Fibroblast of lung (primary cell): ENCODE measurements around the gene ACTN1. TPM values are rescaled to one million over a fixed set of nuclear protein-coding genes. Genes with fewer than 3 reads are reported as not detected.
A peak's percentile ranks its signal among the peaks of the same experiment; 100 is the strongest.

ENCODE experiments used
- DNase-seq, 2 donors: peaks; one replicate each; pipeline versions ENCODE4 v3.0.0 to v3.0.0-alpha.2; 2010; ENCODE audit warnings: low read depth in 2 of 2
- H2AFZ ChIP-seq: 2 replicates; pipeline ENCODE4 v1.5.1; 2012; ENCODE audit warnings: low read length, control low read depth, inconsistent platforms
- H3K27ac ChIP-seq: 2 replicates; pipeline ENCODE4 v1.5.1; 2011; ENCODE audit warnings: low read length, control low read depth; ENCODE audit not compliant: insufficient read depth
- H3K27me3 ChIP-seq: 2 replicates; pipeline ENCODE4 v1.5.1; 2011; ENCODE audit warnings: mild to moderate bottlenecking, low read length; ENCODE audit not compliant: control insufficient read depth, insufficient read depth
- H3K36me3 ChIP-seq: 2 replicates; pipeline ENCODE4 v1.5.1; 2011; ENCODE audit warnings: low read length; ENCODE audit not compliant: control insufficient read depth, insufficient read depth
- H3K4me1 ChIP-seq: 2 replicates; pipeline ENCODE4 v1.5.1; 2011; ENCODE audit warnings: low read length; ENCODE audit not compliant: control insufficient read depth, insufficient read depth; ENCODE audit errors: extremely low read depth
- H3K4me2 ChIP-seq: 2 replicates; pipeline ENCODE4 v1.5.1; 2011; ENCODE audit warnings: low read length, control low read depth; ENCODE audit not compliant: insufficient read depth; ENCODE audit errors: extremely low read depth
- H3K4me3 ChIP-seq, 4 experiments: fragments of 200-600 bp in 1 of 4; sonication (generic) in 1 of 4; replicated peaks in 1 of 4; 2 replicates each; pipeline ENCODE4 v1.5.1; 2011 to 2016; ENCODE audit warnings: low read length in 4 of 4, low read depth in 3 of 4, mild to moderate bottlenecking in 3 of 4, control low read depth in 2 of 4, inconsistent platforms in 1 of 4, mixed read lengths in 1 of 4; ENCODE audit not compliant: insufficient read depth in 1 of 4; ENCODE audit errors: control extremely low read depth in 1 of 4
- H3K79me2 ChIP-seq: 2 replicates; pipeline ENCODE4 v1.5.1; 2012; ENCODE audit warnings: mild to moderate bottlenecking, low read length, inconsistent platforms; ENCODE audit not compliant: control insufficient read depth, insufficient read depth
- H3K9ac ChIP-seq: 2 replicates; pipeline ENCODE4 v1.5.1; 2011; ENCODE audit warnings: mild to moderate bottlenecking, low read length, control low read depth; ENCODE audit not compliant: insufficient read depth
- H3K9me3 ChIP-seq: 2 replicates; pipeline ENCODE4 v1.5.1; 2012; ENCODE audit warnings: low read depth, low read length; ENCODE audit not compliant: control insufficient read depth, insufficient read depth
- H4K20me1 ChIP-seq: 2 replicates; pipeline ENCODE4 v1.5.1; 2011; ENCODE audit warnings: low read length; ENCODE audit not compliant: control insufficient read depth, insufficient read depth; ENCODE audit errors: extremely low read depth
- EZH2 ChIP-seq: IDR thresholded peaks from 2 replicates; pipeline ENCODE4 v1.5.1; 2012; ENCODE audit warnings: low read length, control low read depth, mild to moderate bottlenecking; ENCODE audit errors: missing control alignments
- polyA plus RNA-seq, 2 donors: library from polyadenylated mRNA; depleted of rRNA in 1 of 2; stranded (reverse) in 1 of 2; unstranded in 1 of 2; fragments of >200 nt; gene quantifications; 2 replicates each; pipeline ENCODE4 v1.2.1, GENCODE V29; 2011 to 2012; ENCODE audit warnings: missing spikeins in 1 of 2
- total RNA-seq: library from RNA; depleted of rRNA; stranded (reverse); fragments of >200 nt; gene quantifications from 2 replicates; pipeline ENCODE4 v1.2.1, GENCODE V29; 2014
- TF ChIP-seq, protein P1 (sequence below), 2 donors: IDR thresholded peaks in 1 of 2; conservative IDR thresholded peaks in 1 of 2; 1 replicate in 1 of 2; 2 replicates in 1 of 2; pipeline ENCODE4 v1.5.1; 2011 to 2012; ENCODE audit warnings: low read length in 2 of 2, control low read depth in 1 of 2, inconsistent platforms in 1 of 2, low read depth in 1 of 2, mild to moderate bottlenecking in 1 of 2

The ACTN1 gene
- total and polyA plus RNA-seq, 2 donors (not counting 1 experiment from before 2014, with no cell fraction given): 254 to 729 TPM

DNA sequence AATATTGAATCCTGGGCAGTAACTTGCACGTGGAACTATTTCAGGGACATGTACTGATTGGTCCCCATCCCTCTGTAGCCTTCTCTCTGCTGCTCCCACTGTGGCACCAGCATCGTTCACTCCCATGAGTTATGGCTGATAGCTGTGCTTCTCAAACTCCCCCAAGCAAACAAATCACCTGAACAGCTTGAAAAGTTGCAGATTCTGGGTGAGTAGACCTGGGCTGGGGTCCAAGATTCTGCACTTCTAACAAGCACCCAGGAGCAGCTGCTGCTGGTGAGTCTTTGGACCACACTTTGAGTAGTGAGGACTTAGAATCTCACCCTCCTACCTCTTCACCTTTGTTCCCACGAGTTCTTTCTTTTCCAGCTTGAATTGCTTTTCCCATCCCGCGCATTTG lies 136.8 kb downstream of the ACTN1 start:
- no peak overlapping the region for H3K9ac ChIP-seq
- no peaks in the 10 kb centered on the region for H4K20me1 ChIP-seq
- H3K36me3 ChIP-seq: no peaks in the 10 kb centered on the region
- no peak overlapping the region for H2AFZ ChIP-seq
- no peak overlapping the region for H3K27ac ChIP-seq
- H3K9me3 ChIP-seq: no peaks in the 10 kb centered on the region
- H3K4me1 ChIP-seq: peaks cover 11% of the 10 kb centered on the region
- H3K27me3 ChIP-seq: no peaks in the 10 kb centered on the region
- no peak overlapping the region for H3K4me3 ChIP-seq
- TF ChIP-seq, protein P1, sequence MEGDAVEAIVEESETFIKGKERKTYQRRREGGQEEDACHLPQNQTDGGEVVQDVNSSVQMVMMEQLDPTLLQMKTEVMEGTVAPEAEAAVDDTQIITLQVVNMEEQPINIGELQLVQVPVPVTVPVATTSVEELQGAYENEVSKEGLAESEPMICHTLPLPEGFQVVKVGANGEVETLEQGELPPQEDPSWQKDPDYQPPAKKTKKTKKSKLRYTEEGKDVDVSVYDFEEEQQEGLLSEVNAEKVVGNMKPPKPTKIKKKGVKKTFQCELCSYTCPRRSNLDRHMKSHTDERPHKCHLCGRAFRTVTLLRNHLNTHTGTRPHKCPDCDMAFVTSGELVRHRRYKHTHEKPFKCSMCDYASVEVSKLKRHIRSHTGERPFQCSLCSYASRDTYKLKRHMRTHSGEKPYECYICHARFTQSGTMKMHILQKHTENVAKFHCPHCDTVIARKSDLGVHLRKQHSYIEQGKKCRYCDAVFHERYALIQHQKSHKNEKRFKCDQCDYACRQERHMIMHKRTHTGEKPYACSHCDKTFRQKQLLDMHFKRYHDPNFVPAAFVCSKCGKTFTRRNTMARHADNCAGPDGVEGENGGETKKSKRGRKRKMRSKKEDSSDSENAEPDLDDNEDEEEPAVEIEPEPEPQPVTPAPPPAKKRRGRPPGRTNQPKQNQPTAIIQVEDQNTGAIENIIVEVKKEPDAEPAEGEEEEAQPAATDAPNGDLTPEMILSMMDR (conservative IDR thresholded peaks at IDR 0.05 in 1 of 2, IDR thresholded peaks at IDR 0.05 in 1 of 2; ENCODE audit: low read depth in 1 of 2, low read length in 2 of 2): no peak
- no peak for TF ChIP-seq EZH2
- DNase-seq: peak; percentile 25 to 47
- H3K4me2 ChIP-seq: no peak overlapping the region
- no peaks in the 10 kb centered on the region for H3K79me2 ChIP-seq

DNA sequence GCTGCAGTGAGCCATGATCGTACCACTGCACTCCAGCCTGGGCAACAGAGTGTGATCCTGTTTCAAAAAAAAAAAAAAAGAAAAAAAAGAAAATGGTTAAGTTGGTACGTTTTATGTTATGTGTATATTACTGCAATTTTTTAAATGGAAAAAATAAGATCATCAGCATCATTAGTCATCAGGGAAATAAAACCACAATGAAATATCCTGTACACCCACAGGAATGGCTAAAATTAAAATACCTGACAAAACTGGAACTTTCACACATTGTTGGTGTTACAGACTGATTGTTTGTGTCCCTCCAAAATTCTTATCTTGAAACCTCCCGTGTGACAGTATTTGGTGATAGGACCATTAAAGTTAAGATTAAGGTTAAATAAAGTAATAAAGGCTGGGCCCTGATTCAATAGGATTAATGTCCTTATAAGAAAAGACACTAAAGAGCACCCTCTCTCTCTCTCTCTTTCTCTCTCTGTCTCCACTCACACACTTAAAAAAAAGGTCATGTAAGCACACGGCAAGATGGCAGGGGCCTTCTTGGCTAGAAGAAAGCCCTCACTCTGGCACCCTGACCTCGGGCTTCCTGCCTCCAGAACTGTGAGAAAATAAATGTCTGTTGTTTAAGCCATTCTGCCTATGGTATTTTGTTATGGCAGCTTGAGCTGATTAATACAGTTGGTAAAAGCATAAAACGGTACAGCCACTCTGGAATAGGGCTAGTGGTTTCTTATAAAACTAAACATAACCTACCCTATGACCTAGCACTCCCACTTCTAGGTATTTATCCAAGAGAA lies 137.9 kb downstream of the ACTN1 start:
- Histone ChIP-seq H3K4me2 (no peak overlapping the region), H4K20me1 (no peaks in the 10 kb centered on the region), H3K9me3 (no peaks in the 10 kb centered on the region), H2AFZ (no peak overlapping the region), H3K9ac (no peak overlapping the region), H3K27ac (no peak overlapping the region), H3K79me2 (no peaks in the 10 kb centered on the region), H3K36me3 (no peaks in the 10 kb centered on the region), H3K4me3 (no peak overlapping the region), H3K4me1 (peaks cover 11% of the 10 kb centered on the region), H3K27me3 (no peaks in the 10 kb centered on the region)
- TF ChIP-seq, protein P1 (conservative IDR thresholded peaks at IDR 0.05 in 1 of 2, IDR thresholded peaks at IDR 0.05 in 1 of 2; ENCODE audit: low read depth in 1 of 2, low read length in 2 of 2): no peak
- no peak for TF ChIP-seq EZH2
- peak; percentile 69 to 90 for DNase-seq

DNA sequence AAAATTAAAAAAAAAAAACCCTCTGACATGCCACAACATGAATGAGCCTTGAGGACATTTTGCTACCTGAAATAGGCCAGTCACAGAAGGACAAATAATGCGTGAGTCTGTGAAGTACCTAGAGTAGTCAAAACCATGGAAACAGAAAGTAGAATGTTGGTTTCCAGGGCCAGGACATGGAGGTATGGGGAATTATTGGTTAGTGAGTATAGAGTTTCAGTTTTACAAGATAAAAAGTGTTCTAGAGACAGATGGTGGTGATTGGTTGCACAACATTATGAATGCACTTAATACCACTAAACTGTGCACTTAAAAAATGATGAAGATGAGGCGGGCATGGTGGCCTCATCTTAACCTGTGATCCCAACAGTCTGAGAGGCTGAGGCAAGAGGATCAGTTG lies 138.6 kb downstream of the ACTN1 start:
- peak in 1 of 2 donors; percentile 23 for DNase-seq
- H3K27me3 ChIP-seq: no peaks in the 10 kb centered on the region
- no peak overlapping the region for H3K9ac ChIP-seq
- no peaks in the 10 kb centered on the region for H3K9me3 ChIP-seq
- H3K4me1 ChIP-seq: peaks cover 11% of the 10 kb centered on the region
- H3K79me2 ChIP-seq: no peaks in the 10 kb centered on the region
- H2AFZ ChIP-seq: no peak overlapping the region
- no peak for TF ChIP-seq EZH2
- TF ChIP-seq, protein P1 (conservative IDR thresholded peaks at IDR 0.05 in 1 of 2, IDR thresholded peaks at IDR 0.05 in 1 of 2; ENCODE audit: low read depth in 1 of 2, low read length in 2 of 2): no peak
- H4K20me1 ChIP-seq: no peaks in the 10 kb centered on the region
- no peak overlapping the region for H3K27ac ChIP-seq
- H3K4me2 ChIP-seq: no peak overlapping the region
- H3K4me3 ChIP-seq: no peak overlapping the region
- H3K36me3 ChIP-seq: no peaks in the 10 kb centered on the region
